ENCODE measurements around the gene EDDM13.
"Not testable (repeated sequence)": the region's sequence is repeated elsewhere in the genome, so short reads cannot be mapped to it uniquely, and the experiment has no call there.

EDDM13 gene

DNA sequence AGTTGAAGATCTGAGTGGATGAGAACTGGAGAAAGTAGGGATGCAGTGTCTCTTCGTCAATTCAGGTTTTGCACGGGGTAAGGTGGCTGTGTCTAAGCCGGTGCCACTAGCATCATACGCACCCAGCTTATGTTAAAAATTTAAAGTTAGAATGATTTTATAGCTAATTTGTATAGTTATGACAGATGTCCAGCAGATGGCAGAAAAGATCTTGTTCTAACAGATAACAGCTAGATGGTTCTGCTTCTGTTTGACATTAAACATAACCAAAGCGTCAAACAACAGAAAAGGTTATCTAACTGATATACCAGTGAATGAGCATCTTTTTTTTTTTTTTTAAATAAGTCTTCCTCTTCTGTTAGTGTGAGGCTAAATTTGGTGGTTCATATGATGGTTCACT lies 18.8 kb upstream of the EDDM13 start:
- in situ Hi-C loops (cut with HindIII; ENCODE audit: low sequenced_read_pairs): no loop called here
- no peak overlapping the region for H3K4me3 ChIP-seq (ENCODE audit: low read depth, low read length)
- peak; percentile 65 for DNase-seq (ENCODE audit: low read depth, low spot score)
- TF ChIP-seq, protein P1, sequence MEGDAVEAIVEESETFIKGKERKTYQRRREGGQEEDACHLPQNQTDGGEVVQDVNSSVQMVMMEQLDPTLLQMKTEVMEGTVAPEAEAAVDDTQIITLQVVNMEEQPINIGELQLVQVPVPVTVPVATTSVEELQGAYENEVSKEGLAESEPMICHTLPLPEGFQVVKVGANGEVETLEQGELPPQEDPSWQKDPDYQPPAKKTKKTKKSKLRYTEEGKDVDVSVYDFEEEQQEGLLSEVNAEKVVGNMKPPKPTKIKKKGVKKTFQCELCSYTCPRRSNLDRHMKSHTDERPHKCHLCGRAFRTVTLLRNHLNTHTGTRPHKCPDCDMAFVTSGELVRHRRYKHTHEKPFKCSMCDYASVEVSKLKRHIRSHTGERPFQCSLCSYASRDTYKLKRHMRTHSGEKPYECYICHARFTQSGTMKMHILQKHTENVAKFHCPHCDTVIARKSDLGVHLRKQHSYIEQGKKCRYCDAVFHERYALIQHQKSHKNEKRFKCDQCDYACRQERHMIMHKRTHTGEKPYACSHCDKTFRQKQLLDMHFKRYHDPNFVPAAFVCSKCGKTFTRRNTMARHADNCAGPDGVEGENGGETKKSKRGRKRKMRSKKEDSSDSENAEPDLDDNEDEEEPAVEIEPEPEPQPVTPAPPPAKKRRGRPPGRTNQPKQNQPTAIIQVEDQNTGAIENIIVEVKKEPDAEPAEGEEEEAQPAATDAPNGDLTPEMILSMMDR (IDR thresholded peaks at IDR 0.05; ENCODE audit: low read depth, low read length): peak; percentile 39

DNA sequence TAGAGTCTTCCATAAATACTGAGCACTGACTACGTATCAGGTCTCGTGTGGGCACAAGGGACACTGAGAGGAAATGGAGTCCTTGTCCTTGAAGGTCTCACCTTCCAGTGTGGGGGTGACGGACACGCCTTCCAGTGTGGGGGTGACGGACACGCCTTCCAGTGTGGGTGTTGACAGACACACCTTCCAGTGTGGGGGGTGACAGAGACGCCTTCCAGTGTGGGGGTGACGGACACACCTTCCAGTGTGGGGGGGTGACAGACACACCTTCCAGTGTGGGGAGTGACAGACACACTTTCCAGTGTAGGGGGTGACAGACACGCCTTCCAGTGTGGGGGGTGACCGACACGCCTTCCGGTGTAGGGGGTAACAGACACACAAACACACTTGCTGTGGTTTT lies 14.3 kb upstream of the EDDM13 start:
- no peak overlapping the region for H3K4me3 ChIP-seq (ENCODE audit: low read depth, low read length)
- DNase-seq (ENCODE audit: low read depth, low spot score): no peak
- in situ Hi-C loops (cut with HindIII; ENCODE audit: low sequenced_read_pairs): no loop called here
- TF ChIP-seq, protein P1 (IDR thresholded peaks at IDR 0.05; ENCODE audit: low read depth, low read length): no peak

DNA sequence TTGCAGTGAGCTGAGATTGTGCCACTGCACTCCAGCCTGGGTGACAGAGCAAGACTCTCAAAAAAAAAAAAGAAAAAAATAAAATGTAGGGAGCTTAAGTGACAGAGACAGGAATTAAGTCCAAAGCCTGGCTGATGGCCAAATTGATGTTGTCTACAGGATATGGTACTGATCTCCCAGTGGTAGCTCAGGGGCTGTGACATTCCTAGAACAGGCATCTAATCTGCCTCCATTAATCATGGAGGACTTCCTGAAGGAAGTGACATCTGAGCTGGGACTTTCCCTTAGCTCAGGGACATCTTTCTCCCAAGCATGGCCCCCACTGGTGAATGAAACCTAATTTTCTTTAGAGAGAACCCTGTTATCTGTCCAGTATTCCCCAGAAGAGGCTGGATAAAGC lies 11.4 kb upstream of the EDDM13 start:
- no peak overlapping the region for H3K4me3 ChIP-seq (ENCODE audit: low read depth, low read length)
- TF ChIP-seq, protein P1 (IDR thresholded peaks at IDR 0.05; ENCODE audit: low read depth, low read length): no peak
- in situ Hi-C loops (cut with HindIII; ENCODE audit: low sequenced_read_pairs): no loop called here
- DNase-seq (ENCODE audit: low read depth, low spot score): no peak

DNA sequence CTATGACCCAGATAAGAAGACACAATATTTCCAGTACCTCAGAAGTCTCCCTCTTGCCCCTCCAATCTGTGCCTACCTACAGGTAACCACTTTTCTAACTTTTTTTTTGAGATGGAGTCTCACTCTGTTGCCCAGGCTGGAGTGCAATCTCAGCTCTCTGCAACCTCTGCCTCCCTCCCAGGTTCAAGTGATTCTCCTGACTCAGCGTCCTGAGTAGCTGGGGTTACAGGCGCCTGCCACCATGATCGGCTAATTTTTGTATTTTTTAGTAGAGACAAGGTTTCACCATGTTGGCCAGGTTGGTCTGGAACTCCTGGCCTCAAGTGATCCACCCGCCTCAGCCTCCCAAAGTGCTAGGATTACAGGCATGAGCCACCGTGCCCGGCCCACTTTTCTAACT lies 10.6 kb upstream of the EDDM13 start:
- in situ Hi-C loops (cut with HindIII; ENCODE audit: low sequenced_read_pairs); DNase-seq (ENCODE audit: low read depth, low spot score); H3K4me3 ChIP-seq (ENCODE audit: low read depth, low read length): not testable (repeated sequence)

DNA sequence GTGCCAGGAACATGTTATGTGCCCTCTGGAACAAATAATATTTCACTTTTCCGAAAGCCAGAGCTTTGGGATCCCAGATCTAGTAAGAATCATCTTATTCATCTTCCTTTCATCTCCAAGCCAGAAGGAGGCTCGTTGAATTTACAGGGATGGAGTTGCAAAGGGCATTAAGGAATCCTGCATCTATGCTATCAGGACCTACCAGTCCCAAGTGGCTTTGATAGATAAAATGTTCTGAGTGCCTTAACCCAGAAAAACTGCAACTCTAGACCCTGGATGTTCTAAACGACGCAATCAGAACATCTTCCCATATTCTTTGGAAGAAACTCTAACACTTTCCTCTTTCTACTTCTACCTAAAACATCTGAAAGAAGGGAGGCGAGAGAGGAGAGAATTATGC lies 9.2 kb upstream of the EDDM13 start:
- TF ChIP-seq, protein P1 (IDR thresholded peaks at IDR 0.05; ENCODE audit: low read depth, low read length): no peak
- H3K4me3 ChIP-seq (ENCODE audit: low read depth, low read length): no peak overlapping the region
- no peak for DNase-seq (ENCODE audit: low read depth, low spot score)
- in situ Hi-C loops (cut with HindIII; ENCODE audit: low sequenced_read_pairs): no loop called here

DNA sequence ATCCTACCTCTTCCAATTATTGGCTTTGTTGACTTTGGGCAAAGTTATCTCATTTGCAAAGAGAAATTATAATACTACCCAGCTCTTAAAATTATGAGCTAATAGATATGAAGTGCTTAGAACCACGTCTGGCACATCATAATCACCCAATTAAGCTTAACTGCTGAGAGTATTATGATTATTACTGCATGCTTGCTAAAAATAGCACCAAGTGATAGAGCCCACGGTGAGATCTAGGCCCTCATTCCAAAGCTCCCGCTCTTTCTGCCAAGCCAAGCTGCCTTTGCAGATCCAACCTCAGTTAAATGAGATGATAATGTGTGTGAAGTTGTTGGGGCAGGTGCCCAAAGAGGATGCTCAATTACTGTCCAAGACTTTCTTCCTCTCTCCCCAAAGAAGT lies 6.5 kb upstream of the EDDM13 start:
- TF ChIP-seq, protein P1 (IDR thresholded peaks at IDR 0.05; ENCODE audit: low read depth, low read length): no peak
- H3K4me3 ChIP-seq (ENCODE audit: low read depth, low read length): no peak overlapping the region
- in situ Hi-C loops (cut with HindIII; ENCODE audit: low sequenced_read_pairs): no loop called here
- DNase-seq (ENCODE audit: low read depth, low spot score): no peak

DNA sequence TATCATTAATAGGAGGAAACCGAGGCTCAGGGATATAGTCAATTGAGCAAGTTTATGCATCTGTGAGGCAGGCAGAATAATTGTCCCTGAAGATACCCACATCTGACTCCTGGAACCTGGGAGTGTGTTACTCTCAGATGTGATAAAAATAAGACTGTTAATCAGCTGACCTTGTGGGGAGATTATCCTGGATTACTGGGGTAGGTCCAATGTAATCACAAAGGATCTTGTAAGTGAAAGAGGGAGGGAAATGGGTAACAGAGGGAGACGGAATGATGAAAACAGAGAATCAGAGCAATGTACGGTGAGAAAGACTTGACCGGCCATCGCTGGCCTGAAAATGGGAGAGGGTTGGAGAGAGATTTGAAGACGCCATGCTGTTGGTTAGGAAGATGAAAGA lies 3.2 kb upstream of the EDDM13 start:
- DNase-seq (ENCODE audit: low read depth, low spot score): no peak
- TF ChIP-seq, protein P1 (IDR thresholded peaks at IDR 0.05; ENCODE audit: low read depth, low read length): no peak
- in situ Hi-C loops (cut with HindIII; ENCODE audit: low sequenced_read_pairs): no loop called here
- H3K4me3 ChIP-seq (ENCODE audit: low read depth, low read length): no peak overlapping the region

Data from astrocyte of the spinal cord (primary cell).